ENCODE results near the gene APP.
A peak's percentile ranks its signal among the peaks of the same experiment; 100 is the strongest.

Gene APP

GRCh38 chr21:26127073-26127814 is 43.3 kb downstream of the APP start:
- no peak for DNase-seq (ENCODE audit: low spot score)

- no peak for DNase-seq (ENCODE audit: low spot score)
These were observed 44.4 kb downstream of the APP start for GRCh38 chr21:26126168-26126553.

- DNase-seq (ENCODE audit: low spot score): no peak
These were observed 45.0 kb downstream of the APP start for GRCh38 chr21:26125433-26126167.

- no peak for DNase-seq (ENCODE audit: low spot score)
These were observed 45.7 kb downstream of the APP start for GRCh38 chr21:26124896-26125295.

GRCh38 chr21:26124421-26124833 is 46.1 kb downstream of the APP start:
- DNase-seq (ENCODE audit: low spot score): no peak

- no peak for DNase-seq (ENCODE audit: low spot score)
These were observed 47.6 kb downstream of the APP start for GRCh38 chr21:26123012-26123411.

GRCh38 chr21:26120828-26121227 is 49.7 kb downstream of the APP start:
- no peak for DNase-seq (ENCODE audit: low spot score)

GRCh38 chr21:26119906-26120305 is 50.7 kb downstream of the APP start:
- no peak for DNase-seq (ENCODE audit: low spot score)

- DNase-seq (ENCODE audit: low spot score): no peak
These were observed 51.5 kb downstream of the APP start for GRCh38 chr21:26118938-26119540.

GRCh38 chr21:26117972-26118367 is 52.6 kb downstream of the APP start:
- no peak for DNase-seq (ENCODE audit: low spot score)

- DNase-seq (ENCODE audit: low spot score): no peak
These were observed 53.1 kb downstream of the APP start for GRCh38 chr21:26117324-26117971.

- DNase-seq (ENCODE audit: low spot score): no peak
These were observed 54.0 kb downstream of the APP start for GRCh38 chr21:26116456-26117011.

GRCh38 chr21:26115899-26116298 is 54.7 kb downstream of the APP start:
- DNase-seq (ENCODE audit: low spot score): peak; percentile 80

GRCh38 chr21:26115305-26115704 is 55.3 kb downstream of the APP start:
- DNase-seq (ENCODE audit: low spot score): no peak

GRCh38 chr21:26112975-26113374 is 57.6 kb downstream of the APP start:
- no peak for DNase-seq (ENCODE audit: low spot score)

GRCh38 chr21:26112127-26112742 is 58.3 kb downstream of the APP start:
- DNase-seq (ENCODE audit: low spot score): no peak

- DNase-seq (ENCODE audit: low spot score): no peak
These were observed 59.9 kb downstream of the APP start for GRCh38 chr21:26110715-26111114.

- no peak for DNase-seq (ENCODE audit: low spot score)
These were observed 63.1 kb downstream of the APP start for GRCh38 chr21:26107429-26107828.

- no peak for DNase-seq (ENCODE audit: low spot score)
These were observed 64.0 kb downstream of the APP start for GRCh38 chr21:26106562-26106961.

GRCh38 chr21:26105819-26106218 is 64.8 kb downstream of the APP start:
- DNase-seq (ENCODE audit: low spot score): no peak

- DNase-seq (ENCODE audit: low spot score): no peak
These were observed 70.0 kb downstream of the APP start for GRCh38 chr21:26100573-26100972.

All from putamen (tissue), 1 donor.